ENCODE measurements around the gene RHBDL1. TPM values are rescaled to one million over a fixed set of nuclear protein-coding genes. Genes with fewer than 3 reads are reported as not detected.

The RHBDL1 gene
- total and polyA plus RNA-seq, 2 experiments from 2014 or later = 0.90 to 2.1 TPM

GRCh38 chr16:698911-699671 is 23.6 kb downstream of the RHBDL1 start:
- 56 to 58% methylated on average over 18 to 19 of the region's 19 CpGs for WGBS, 2 experiments (ENCODE audit: low coverage in 1 of 2, low lambda C conversion rate in 2 of 2, missing lambda C conversion rate in 2 of 2)
- Histone ChIP-seq H3K4me1 (ENCODE audit: insufficient read depth) (no peaks in the 10 kb centered on the region), H3K9me3 (ENCODE audit: low read depth) (no peaks in the 10 kb centered on the region), H3K4me3 (no peak overlapping the region), H3K9ac (no peak overlapping the region), H3K27me3 (replicated peaks; ENCODE audit: insufficient read depth) (peaks cover 45% of the 10 kb centered on the region), H3K9me2 (ENCODE audit: insufficient read depth) (no peaks in the 10 kb centered on the region), H2AFZ (no peak overlapping the region), H3K4me2 (ENCODE audit: unreplicated experiment) (no peak overlapping the region), H3K79me2 (ENCODE audit: insufficient read depth) (no peaks in the 10 kb centered on the region), H3K27ac (no peak overlapping the region), H4K20me1 (ENCODE audit: insufficient read depth) (no peaks in the 10 kb centered on the region), H3F3A (ENCODE audit: insufficient read depth) (no peaks in the 10 kb centered on the region), H3K36me3 (ENCODE audit: low read depth) (no peaks in the 10 kb centered on the region)
- TF ChIP-seq EZH2 (IDR thresholded peaks at IDR 0.05; ENCODE audit: insufficient read depth, poor library complexity, severe bottlenecking) (no peak), EZH2phosphoT487 (IDR thresholded peaks at IDR 0.05; ENCODE audit: insufficient read depth, low read depth) (no peak)
- DNase-seq = no peak
- in situ Hi-C loops (cut with MboI) = no loop called here

GRCh38 chr16:700684-701584 is 25.5 kb downstream of the RHBDL1 start:
- H3K4me1 ChIP-seq (ENCODE audit: insufficient read depth) = no peaks in the 10 kb centered on the region
- no peak overlapping the region for H3K9ac ChIP-seq
- H3K9me2 ChIP-seq (ENCODE audit: insufficient read depth) = no peaks in the 10 kb centered on the region
- H2AFZ ChIP-seq = no peak overlapping the region
- H3K27ac ChIP-seq = no peak overlapping the region
- no peaks in the 10 kb centered on the region for H3F3A ChIP-seq (ENCODE audit: insufficient read depth)
- TF ChIP-seq EZH2 (IDR thresholded peaks at IDR 0.05; ENCODE audit: insufficient read depth, poor library complexity, severe bottlenecking) = no peak
- TF ChIP-seq EZH2phosphoT487 (IDR thresholded peaks at IDR 0.05; ENCODE audit: insufficient read depth, low read depth) = no peak
- H3K79me2 ChIP-seq (ENCODE audit: insufficient read depth) = no peaks in the 10 kb centered on the region
- H3K27me3 ChIP-seq (replicated peaks; ENCODE audit: insufficient read depth) = peaks cover 38% of the 10 kb centered on the region
- no peak overlapping the region for H3K4me2 ChIP-seq (ENCODE audit: unreplicated experiment)
- H4K20me1 ChIP-seq (ENCODE audit: insufficient read depth) = no peaks in the 10 kb centered on the region
- H3K4me3 ChIP-seq = no peak overlapping the region
- no peaks in the 10 kb centered on the region for H3K36me3 ChIP-seq (ENCODE audit: low read depth)
- WGBS, 2 experiments (ENCODE audit: low coverage in 1 of 2, low lambda C conversion rate in 2 of 2, missing lambda C conversion rate in 2 of 2) = 4 to 7% methylated on average over 28 to 67 of the region's 76 CpGs
- in situ Hi-C loops (cut with MboI) = no loop called here
- peak; percentile 42 for DNase-seq
- H3K9me3 ChIP-seq (ENCODE audit: low read depth) = no peaks in the 10 kb centered on the region

- H3K4me1 ChIP-seq (ENCODE audit: insufficient read depth) = no peaks in the 10 kb centered on the region
- in situ Hi-C loops (cut with MboI) = no loop called here
- no peaks in the 10 kb centered on the region for H3K36me3 ChIP-seq (ENCODE audit: low read depth)
- DNase-seq = no peak
- H3K4me2 ChIP-seq (ENCODE audit: unreplicated experiment) = no peak overlapping the region
- H3K9ac ChIP-seq = no peak overlapping the region
- H3K79me2 ChIP-seq (ENCODE audit: insufficient read depth) = no peaks in the 10 kb centered on the region
- no peaks in the 10 kb centered on the region for H3K9me2 ChIP-seq (ENCODE audit: insufficient read depth)
- peaks cover 34% of the 10 kb centered on the region for H3K27me3 ChIP-seq (replicated peaks; ENCODE audit: insufficient read depth)
- no peak overlapping the region for H3K27ac ChIP-seq
- no peaks in the 10 kb centered on the region for H4K20me1 ChIP-seq (ENCODE audit: insufficient read depth)
- no peak overlapping the region for H3K4me3 ChIP-seq
- WGBS, 2 experiments (ENCODE audit: low coverage in 1 of 2, low lambda C conversion rate in 2 of 2, missing lambda C conversion rate in 2 of 2) = 72 to 80% methylated on average over 19 of the region's 19 CpGs
- H3F3A ChIP-seq (ENCODE audit: insufficient read depth) = no peaks in the 10 kb centered on the region
- no peaks in the 10 kb centered on the region for H3K9me3 ChIP-seq (ENCODE audit: low read depth)
- TF ChIP-seq EZH2 (IDR thresholded peaks at IDR 0.05; ENCODE audit: insufficient read depth, poor library complexity, severe bottlenecking) (no peak), EZH2phosphoT487 (IDR thresholded peaks at IDR 0.05; ENCODE audit: insufficient read depth, low read depth) (no peak)
- H2AFZ ChIP-seq = no peak overlapping the region
These were observed 26.9 kb downstream of the RHBDL1 start for GRCh38 chr16:702341-702740.

DNA sequence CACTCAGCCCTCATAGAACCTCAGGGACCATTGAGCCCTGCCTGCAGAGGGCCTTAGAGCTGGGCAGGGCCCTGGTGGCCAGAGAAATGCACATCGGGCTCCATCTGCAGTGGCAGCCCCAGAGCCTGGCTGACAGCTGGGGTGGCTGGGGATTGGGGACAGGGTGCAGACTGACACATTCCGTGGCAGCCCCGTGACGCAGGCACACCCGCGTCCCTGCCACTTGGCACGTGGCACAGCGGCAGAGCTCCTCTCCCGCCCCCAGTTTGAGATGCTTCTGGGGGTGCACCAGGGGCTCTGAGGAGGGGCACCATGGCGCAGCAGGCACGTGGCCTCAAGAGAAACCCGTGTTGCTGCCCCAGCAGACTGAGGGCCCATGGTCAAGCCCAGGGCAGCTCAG is 27.9 kb downstream of the RHBDL1 start:
- WGBS, 2 experiments (ENCODE audit: low coverage in 1 of 2, low lambda C conversion rate in 2 of 2, missing lambda C conversion rate in 2 of 2) = 44 to 46% methylated on average over 12 of the region's 12 CpGs
- Histone ChIP-seq H3K9me3 (ENCODE audit: low read depth) (no peaks in the 10 kb centered on the region), H3K9ac (no peak overlapping the region), H3K9me2 (ENCODE audit: insufficient read depth) (no peaks in the 10 kb centered on the region), H4K20me1 (ENCODE audit: insufficient read depth) (no peaks in the 10 kb centered on the region), H3F3A (ENCODE audit: insufficient read depth) (no peaks in the 10 kb centered on the region), H3K27ac (no peak overlapping the region), H2AFZ (no peak overlapping the region), H3K4me3 (no peak overlapping the region), H3K79me2 (ENCODE audit: insufficient read depth) (no peaks in the 10 kb centered on the region), H3K4me1 (ENCODE audit: insufficient read depth) (no peaks in the 10 kb centered on the region), H3K4me2 (ENCODE audit: unreplicated experiment) (no peak overlapping the region), H3K36me3 (ENCODE audit: low read depth) (no peaks in the 10 kb centered on the region), H3K27me3 (replicated peaks; ENCODE audit: insufficient read depth) (peaks cover 40% of the 10 kb centered on the region)
- no peak for TF ChIP-seq EZH2phosphoT487 (IDR thresholded peaks at IDR 0.05; ENCODE audit: insufficient read depth, low read depth)
- no peak for TF ChIP-seq EZH2 (IDR thresholded peaks at IDR 0.05; ENCODE audit: insufficient read depth, poor library complexity, severe bottlenecking)
- in situ Hi-C loops (cut with MboI) = no loop called here
- no peak for DNase-seq
